ENCODE measurements around the gene CEBPE.

Gene CEBPE

GRCh38 chr14:23069413-23069806 lies 49.6 kb downstream of the CEBPE start:
- Histone ChIP-seq H3K36me3 (ENCODE audit: control insufficient read depth in 1 of 2, insufficient read depth in 2 of 2, low read length in 2 of 2) (peaks cover 47 to 49% of the 10 kb centered on the region in 2 donors), H3K4me3 (ENCODE audit: low read depth in 1 of 2, low read length in 2 of 2) (no peak overlapping the region), H3K27ac (ENCODE audit: low read length) (no peak overlapping the region), H3K4me1 (ENCODE audit: control insufficient read depth in 1 of 2, insufficient read depth in 2 of 2, low read length in 2 of 2) (peaks cover 19 to 38% of the 10 kb centered on the region in 2 donors), H3K27me3 (ENCODE audit: low read depth, low read length) (no peaks in the 10 kb centered on the region), H3K9me3 (ENCODE audit: control insufficient read depth in 1 of 2, low read length in 2 of 2) (no peaks in the 10 kb centered on the region)

DNA sequence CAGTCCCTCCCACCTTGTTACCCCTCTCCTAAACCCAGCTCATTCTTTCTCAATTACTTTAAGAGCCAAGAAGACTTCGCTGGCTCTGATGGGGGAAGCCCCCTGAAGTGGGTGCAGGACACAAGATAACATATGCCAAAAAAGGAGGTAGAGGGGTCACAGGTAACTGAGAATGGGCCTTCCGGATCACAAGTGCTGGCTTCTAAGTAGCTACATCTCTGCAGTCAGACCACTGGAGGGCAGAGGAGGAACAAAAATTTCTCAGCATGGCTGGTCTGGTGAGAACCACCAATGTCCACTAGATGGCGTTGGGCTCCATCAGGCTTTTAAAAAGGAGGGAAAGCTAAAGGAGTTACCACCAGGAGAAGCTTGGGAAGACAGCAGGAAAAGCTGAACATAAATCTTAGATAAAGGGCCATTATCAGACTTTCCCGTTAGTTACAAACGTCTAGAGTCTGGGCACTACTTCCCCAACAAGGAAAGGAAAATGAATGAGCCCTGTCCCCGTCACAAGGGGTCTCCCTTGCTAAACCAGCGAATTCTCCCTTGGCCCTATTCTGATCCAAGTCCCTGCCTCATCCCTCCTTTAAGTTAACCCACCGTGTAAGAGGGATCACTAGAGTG lies 50.2 kb downstream of the CEBPE start:
- Histone ChIP-seq H3K4me1 (ENCODE audit: control insufficient read depth in 1 of 2, insufficient read depth in 2 of 2, low read length in 2 of 2) (peaks cover 19 to 38% of the 10 kb centered on the region in 2 donors), H3K36me3 (ENCODE audit: control insufficient read depth in 1 of 2, insufficient read depth in 2 of 2, low read length in 2 of 2) (peaks cover 50 to 51% of the 10 kb centered on the region in 2 donors), H3K9me3 (ENCODE audit: control insufficient read depth in 1 of 2, low read length in 2 of 2) (no peaks in the 10 kb centered on the region), H3K4me3 (ENCODE audit: low read depth in 1 of 2, low read length in 2 of 2) (no peak overlapping the region), H3K27me3 (ENCODE audit: low read depth, low read length) (no peaks in the 10 kb centered on the region), H3K27ac (ENCODE audit: low read length) (no peak overlapping the region)

GRCh38 chr14:23067847-23068788 lies 50.9 kb downstream of the CEBPE start:
- H3K4me1 ChIP-seq (ENCODE audit: control insufficient read depth in 1 of 2, insufficient read depth in 2 of 2, low read length in 2 of 2), result peaks cover 19 to 38% of the 10 kb centered on the region in 2 donors
- no peaks in the 10 kb centered on the region for H3K9me3 ChIP-seq (ENCODE audit: control insufficient read depth in 1 of 2, low read length in 2 of 2)
- no peak overlapping the region for H3K4me3 ChIP-seq (ENCODE audit: low read depth in 1 of 2, low read length in 2 of 2)
- H3K27me3 ChIP-seq (ENCODE audit: low read depth, low read length), result no peaks in the 10 kb centered on the region
- H3K36me3 ChIP-seq (ENCODE audit: control insufficient read depth in 1 of 2, insufficient read depth in 2 of 2, low read length in 2 of 2), result peaks cover 56 to 57% of the 10 kb centered on the region in 2 donors
- no peak overlapping the region for H3K27ac ChIP-seq (ENCODE audit: low read length)

All from muscle layer of duodenum (tissue), 2 donors.